ENCODE measurements around the gene MUC2.

DNA sequence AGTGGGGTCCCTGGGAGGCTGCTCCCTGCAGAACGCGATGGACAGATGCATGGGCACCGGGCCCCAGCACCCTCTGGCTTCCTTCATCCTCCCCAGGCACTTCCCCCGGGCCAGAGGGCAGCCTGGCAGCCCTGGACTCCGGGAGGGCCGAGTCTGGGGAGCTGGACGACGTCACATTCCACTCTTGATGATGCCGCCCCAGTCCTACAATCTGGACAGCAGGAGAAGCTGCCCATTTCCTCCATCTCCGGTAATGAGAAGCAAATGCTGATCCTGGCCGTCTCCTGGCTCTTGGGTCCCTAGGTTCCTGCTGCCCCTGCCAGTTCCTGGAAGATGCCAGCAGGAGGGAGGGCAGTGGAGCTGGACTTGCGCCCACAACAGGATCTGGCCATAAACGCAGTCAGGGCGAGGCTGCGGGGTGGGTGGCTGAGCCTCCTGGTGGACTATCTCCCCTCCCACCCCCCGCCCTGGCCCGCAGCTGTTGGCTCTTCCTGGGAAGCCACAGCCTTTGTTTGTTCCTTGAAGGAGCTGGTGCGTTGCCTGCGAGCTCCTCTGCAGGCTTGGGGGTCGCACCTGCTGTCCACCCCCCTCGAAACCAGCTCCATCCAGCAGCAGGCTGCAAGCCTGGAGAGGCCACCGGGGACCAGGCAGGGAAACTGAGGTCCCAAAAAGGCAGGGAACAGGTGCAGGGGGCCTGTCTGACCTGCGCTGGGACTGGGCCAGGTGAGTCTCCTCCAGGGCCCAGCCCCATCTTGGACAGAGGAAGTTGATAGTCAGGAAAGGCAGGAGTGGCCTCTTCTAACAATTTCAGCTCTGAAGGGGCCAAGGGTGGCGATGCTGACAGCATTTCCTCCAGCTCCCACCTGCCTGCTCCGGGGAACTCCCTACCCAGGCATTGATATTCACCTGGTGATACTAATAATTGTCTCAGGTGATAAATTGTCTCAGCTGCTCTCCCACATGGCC is 20.2 kb upstream of the MUC2 start:
- TF ChIP-seq, protein P1, sequence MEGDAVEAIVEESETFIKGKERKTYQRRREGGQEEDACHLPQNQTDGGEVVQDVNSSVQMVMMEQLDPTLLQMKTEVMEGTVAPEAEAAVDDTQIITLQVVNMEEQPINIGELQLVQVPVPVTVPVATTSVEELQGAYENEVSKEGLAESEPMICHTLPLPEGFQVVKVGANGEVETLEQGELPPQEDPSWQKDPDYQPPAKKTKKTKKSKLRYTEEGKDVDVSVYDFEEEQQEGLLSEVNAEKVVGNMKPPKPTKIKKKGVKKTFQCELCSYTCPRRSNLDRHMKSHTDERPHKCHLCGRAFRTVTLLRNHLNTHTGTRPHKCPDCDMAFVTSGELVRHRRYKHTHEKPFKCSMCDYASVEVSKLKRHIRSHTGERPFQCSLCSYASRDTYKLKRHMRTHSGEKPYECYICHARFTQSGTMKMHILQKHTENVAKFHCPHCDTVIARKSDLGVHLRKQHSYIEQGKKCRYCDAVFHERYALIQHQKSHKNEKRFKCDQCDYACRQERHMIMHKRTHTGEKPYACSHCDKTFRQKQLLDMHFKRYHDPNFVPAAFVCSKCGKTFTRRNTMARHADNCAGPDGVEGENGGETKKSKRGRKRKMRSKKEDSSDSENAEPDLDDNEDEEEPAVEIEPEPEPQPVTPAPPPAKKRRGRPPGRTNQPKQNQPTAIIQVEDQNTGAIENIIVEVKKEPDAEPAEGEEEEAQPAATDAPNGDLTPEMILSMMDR (IDR thresholded peaks at IDR 0.05; ENCODE audit: low read length) = no peak
- TF ChIP-seq EZH2 (optimal IDR thresholded peaks at IDR 0.05; ENCODE audit: low read depth, low read length) = no peak
- no peak for TF ChIP-seq EZH2phosphoT487 (IDR thresholded peaks at IDR 0.05; ENCODE audit: low read length)

Data from MM.1S (cell line).